GM19463 (cell line): ENCODE measurements around the gene CDK5RAP2.
"Not testable (repeated sequence)": the region's sequence is repeated elsewhere in the genome, so short reads cannot be mapped to it uniquely, and the experiment has no call there.

Experiments
- ATAC-seq: cut with Tn5 transposase; IDR thresholded peaks from one replicate; pipeline ENCODE4 v1.9.1; 2021; ENCODE audit warnings: mild to moderate bottlenecking, moderate library complexity; ENCODE audit not compliant: unreplicated experiment

CDK5RAP2 gene

GRCh38 chr9:120545701-120546550 is 34.0 kb downstream of the CDK5RAP2 start:
- ATAC-seq: no peak

- ATAC-seq: no peak
These were observed 35.5 kb downstream of the CDK5RAP2 start for GRCh38 chr9:120544441-120544840.

GRCh38 chr9:120542701-120543490 is 37.1 kb downstream of the CDK5RAP2 start:
- no peak for ATAC-seq

GRCh38 chr9:120541921-120542320 is 38.0 kb downstream of the CDK5RAP2 start:
- ATAC-seq: no peak

GRCh38 chr9:120539951-120540350 is 40.0 kb downstream of the CDK5RAP2 start:
- no peak for ATAC-seq

GRCh38 chr9:120538339-120538738 is 41.6 kb downstream of the CDK5RAP2 start:
- no peak for ATAC-seq

GRCh38 chr9:120536949-120537640 is 42.9 kb downstream of the CDK5RAP2 start:
- no peak for ATAC-seq

GRCh38 chr9:120536094-120536493 is 43.9 kb downstream of the CDK5RAP2 start:
- ATAC-seq: no peak

GRCh38 chr9:120534266-120534665 is 45.7 kb downstream of the CDK5RAP2 start:
- no peak for ATAC-seq

- no peak for ATAC-seq
These were observed 47.1 kb downstream of the CDK5RAP2 start for GRCh38 chr9:120532891-120533290.

- ATAC-seq: no peak
These were observed 47.5 kb downstream of the CDK5RAP2 start for GRCh38 chr9:120532475-120532874.

GRCh38 chr9:120531683-120532300 is 48.2 kb downstream of the CDK5RAP2 start:
- no peak for ATAC-seq

GRCh38 chr9:120530220-120530832 is 49.6 kb downstream of the CDK5RAP2 start:
- ATAC-seq: not testable (repeated sequence)

GRCh38 chr9:120528829-120529228 is 51.1 kb downstream of the CDK5RAP2 start:
- ATAC-seq: no peak

GRCh38 chr9:120528327-120528726 is 51.6 kb downstream of the CDK5RAP2 start:
- ATAC-seq: no peak

- no peak for ATAC-seq
These were observed 53.4 kb downstream of the CDK5RAP2 start for GRCh38 chr9:120526534-120526933.

GRCh38 chr9:120524863-120525262 is 55.1 kb downstream of the CDK5RAP2 start:
- no peak for ATAC-seq

GRCh38 chr9:120524038-120524437 is 55.9 kb downstream of the CDK5RAP2 start:
- no peak for ATAC-seq

- no peak for ATAC-seq
These were observed 57.4 kb downstream of the CDK5RAP2 start for GRCh38 chr9:120522558-120522957.

- no peak for ATAC-seq
These were observed 57.9 kb downstream of the CDK5RAP2 start for GRCh38 chr9:120522032-120522431.
